NCI-H748 (cell line): Measurements from ENCODE around the gene AGO4.
"Not testable (repeated sequence)": the region's sequence is repeated elsewhere in the genome, so short reads cannot be mapped to it uniquely, and the experiment has no call there.

Source experiments
- DNase-seq: peaks from one replicate; lab custom pipeline; 2025; ENCODE audit not compliant: unreplicated experiment; lab: John Stamatoyannopoulos, UW

The AGO4 gene

GRCh38 chr1:35863881-35864625, 56.2 kb downstream of the AGO4 start:
- no peak for DNase-seq

GRCh38 chr1:35864813-35865212, 57.0 kb downstream of the AGO4 start:
- DNase-seq, result no peak

- no peak for DNase-seq
Measured at GRCh38 chr1:35866991-35867390, 59.2 kb downstream of the AGO4 start.

GRCh38 chr1:35869245-35869950, 61.6 kb downstream of the AGO4 start:
- DNase-seq, result not testable (repeated sequence)

- DNase-seq, result no peak
Measured at GRCh38 chr1:35870651-35871309, 63.0 kb downstream of the AGO4 start.

- no peak for DNase-seq
Measured at GRCh38 chr1:35873243-35873750, 65.5 kb downstream of the AGO4 start.

GRCh38 chr1:35874115-35874514, 66.3 kb downstream of the AGO4 start:
- not testable (repeated sequence) for DNase-seq

- no peak for DNase-seq
Measured at GRCh38 chr1:35876988-35877387, 69.2 kb downstream of the AGO4 start.

GRCh38 chr1:35881850-35882273, 74.0 kb downstream of the AGO4 start:
- no peak for DNase-seq

- DNase-seq, result no peak
Measured at GRCh38 chr1:35882586-35882944, 74.7 kb downstream of the AGO4 start.

GRCh38 chr1:35882945-35883634, 75.3 kb downstream of the AGO4 start, which contains the start of gene AGO1:
AGO1 (plus strand) TSS chr1:35883209; CDS start chr1:35883422, 213 bp downstream.
- peak; percentile 85 for DNase-seq

GRCh38 chr1:35883635-35884101, 75.9 kb downstream of the AGO4 start:
- peak; percentile 72 for DNase-seq

- DNase-seq, result no peak
Measured at GRCh38 chr1:35884934-35885333, 77.1 kb downstream of the AGO4 start.

- DNase-seq, result peak; percentile 8
Measured at GRCh38 chr1:35885961-35886558, 78.2 kb downstream of the AGO4 start.

GRCh38 chr1:35886577-35887431, 79.0 kb downstream of the AGO4 start:
- DNase-seq, result no peak

GRCh38 chr1:35887508-35887907, 79.7 kb downstream of the AGO4 start:
- DNase-seq, result no peak

- DNase-seq, result no peak
Measured at GRCh38 chr1:35888255-35888654, 80.4 kb downstream of the AGO4 start.

GRCh38 chr1:35888981-35889380, 81.2 kb downstream of the AGO4 start:
- not testable (repeated sequence) for DNase-seq

GRCh38 chr1:35893051-35893879, 85.4 kb downstream of the AGO4 start:
- no peak for DNase-seq
